Endothelial cell of umbilical vein (primary cell): ENCODE results near the gene FLRT2. TPM values are rescaled to one million over a fixed set of nuclear protein-coding genes. Genes with fewer than 3 reads are reported as not detected.

Experiments used
- BruUV-seq: library from RNA; stranded (reverse); fragments of 400-500 nt; replicated peaks from 2 replicates; lab custom pipeline; 2021; lab: Mats Ljungman, UMichigan
- CTCF ChIA-PET: fragments of 300-600, 350-600 bp; sonication (Branson Sonifier 250); formaldehyde crosslinking; loops from one replicate; lab custom pipeline; 2021; ENCODE audit warnings: antibody characterized with exemption, inconsistent platforms; lab: Charles Lee
- POLR2A ChIA-PET: fragments of 300-600, 350-600 bp; sonication (Branson Sonifier 250); formaldehyde crosslinking; loops from one replicate; lab custom pipeline; 2021; ENCODE audit warnings: antibody characterized with exemption, inconsistent platforms; lab: Charles Lee
- DNase-seq: peaks from one replicate; pipeline ENCODE4 v3.0.0-alpha.2; 2011; ENCODE audit warnings: low read depth, low spot score
- FAIRE-seq: peaks from 2 replicates; lab custom pipeline; 2011; peaks lifted over from hg19 to GRCh38; lab: Jason Lieb, UNC
- H2AFZ ChIP-seq: 2 replicates; pipeline ENCODE4 v1.6.0; 2012; ENCODE audit warnings: low read depth, low read length, control low read depth, inconsistent platforms
- H3K27ac ChIP-seq: 2 replicates; pipeline ENCODE4 v1.5.1; 2011; ENCODE audit warnings: low read depth, mild to moderate bottlenecking, control low read depth, low read length, moderate library complexity; ENCODE audit not compliant: insufficient read depth
- H3K27me3 ChIP-seq, 2 experiments: 2 replicates each; pipeline versions ENCODE4 v1.6.0 to v1.6.1; 2011; ENCODE audit warnings: low read length in 2 of 2, mixed read lengths in 1 of 2; ENCODE audit not compliant: control insufficient read depth in 2 of 2, insufficient read depth in 2 of 2
- H3K36me3 ChIP-seq, 2 experiments: 2 replicates in 1 of 2; 3 replicates in 1 of 2; pipeline ENCODE4 v1.5.1; 2011; ENCODE audit warnings: low read length in 2 of 2, mild to moderate bottlenecking in 1 of 2, moderate library complexity in 1 of 2; ENCODE audit not compliant: control insufficient read depth in 2 of 2, insufficient read depth in 2 of 2; ENCODE audit errors: extremely low read depth in 1 of 2
- H3K4me1 ChIP-seq: 3 replicates; pipeline ENCODE4 v1.5.1; 2011; ENCODE audit warnings: mild to moderate bottlenecking, low read length; ENCODE audit not compliant: control insufficient read depth, insufficient read depth; ENCODE audit errors: extremely low read depth
- H3K4me2 ChIP-seq: 2 replicates; pipeline ENCODE4 v1.6.1; 2011; ENCODE audit warnings: low read length, control low read depth, mixed read lengths; ENCODE audit not compliant: insufficient read depth
- H3K4me3 ChIP-seq, 3 experiments: fragments of 200-600 bp in 1 of 3; sonication (generic), shearing (Covaris generic) in 1 of 3; replicated peaks in 1 of 3; 2 replicates each; pipeline ENCODE4 v1.5.1; 2011 to 2016; ENCODE audit warnings: control low read depth in 3 of 3, low read length in 3 of 3, mild to moderate bottlenecking in 2 of 3, inconsistent platforms in 1 of 3, low read depth in 1 of 3, moderate library complexity in 1 of 3; ENCODE audit not compliant: insufficient read depth in 1 of 3
- H3K79me2 ChIP-seq: 2 replicates; pipeline ENCODE4 v1.6.0; 2012; ENCODE audit warnings: low read length, inconsistent platforms; ENCODE audit not compliant: control insufficient read depth, insufficient read depth
- H3K9ac ChIP-seq: replicated peaks from 2 replicates; pipeline ENCODE3; 2011; ENCODE audit warnings: low read length, control low read depth; ENCODE audit not compliant: insufficient read depth; ENCODE audit errors: extremely low read depth
- H3K9me1 ChIP-seq: replicated peaks from 3 replicates; pipeline ENCODE4 v1.6.0; 2011; ENCODE audit warnings: mild to moderate bottlenecking, low read length; ENCODE audit not compliant: control insufficient read depth, insufficient read depth; ENCODE audit errors: extremely low read depth
- H3K9me3 ChIP-seq: replicated peaks from 2 replicates; pipeline ENCODE4 v1.5.1; 2012; ENCODE audit warnings: low read length, inconsistent platforms; ENCODE audit not compliant: control insufficient read depth, insufficient read depth
- H4K20me1 ChIP-seq: replicated peaks from 2 replicates; pipeline ENCODE3; 2011; ENCODE audit warnings: mild to moderate bottlenecking, low read length; ENCODE audit not compliant: control insufficient read depth, insufficient read depth; ENCODE audit errors: extremely low read depth
- EZH2 ChIP-seq: IDR thresholded peaks from 2 replicates; pipeline ENCODE4 v1.6.1; 2012; ENCODE audit warnings: borderline replicate concordance, low read depth, mild to moderate bottlenecking, moderate library complexity, low read length, inconsistent platforms; ENCODE audit not compliant: severe bottlenecking
- FOS ChIP-seq: IDR thresholded peaks from 2 replicates; pipeline ENCODE4 v1.6.1; 2011; ENCODE audit warnings: mild to moderate bottlenecking, low read length, moderate library complexity, borderline replicate concordance; ENCODE audit not compliant: insufficient read depth
- GATA2 ChIP-seq: IDR thresholded peaks from 2 replicates; pipeline ENCODE4 v1.7.0; 2011; ENCODE audit warnings: low read depth, mild to moderate bottlenecking, moderate library complexity, mixed read lengths, low read length; ENCODE audit not compliant: insufficient read length, insufficient read depth
- JUN ChIP-seq: IDR thresholded peaks from 2 replicates; pipeline ENCODE4 v1.6.1; 2011; ENCODE audit warnings: borderline replicate concordance, low read depth; ENCODE audit not compliant: insufficient read length, insufficient read depth
- MAX ChIP-seq: IDR thresholded peaks from 2 replicates; pipeline ENCODE4 v1.6.1; 2011; ENCODE audit not compliant: insufficient read depth, insufficient read length
- MYC ChIP-seq: IDR thresholded peaks from one replicate; pipeline ENCODE4 v1.6.1; 2011; ENCODE audit warnings: mild to moderate bottlenecking, low read depth, low read length
- POLR2A ChIP-seq: IDR thresholded peaks from 2 replicates; pipeline ENCODE4 v1.6.1; 2012; ENCODE audit warnings: low read depth, mild to moderate bottlenecking, control low read depth, low read length
- POLR2AphosphoS5 ChIP-seq: IDR thresholded peaks from 2 replicates; pipeline ENCODE4 v1.6.1; 2012; ENCODE audit warnings: low read depth, mild to moderate bottlenecking, control low read depth, low read length, moderate library complexity; ENCODE audit not compliant: insufficient read depth
- dilution Hi-C: fragments of 300-500 bp; cut with MboI; formaldehyde crosslinking; loops from one replicate; pipeline ENCODE4 v1.15.0; 2019; ENCODE audit warnings: low sequenced_read_pairs; ENCODE audit not compliant: extremely low pct_ligation_motif_present
- intact Hi-C: fragments of 100-400 bp; cut with micrococcal nuclease; formaldehyde crosslinking; loops from one replicate; pipeline ENCODE4 v1.10.0; 2022
- polyA plus RNA-seq, 4 experiments: library from polyadenylated mRNA; depleted of rRNA in 3 of 4; stranded (reverse) in 3 of 4; unstranded in 1 of 4; fragments of >200 nt; gene quantifications; 2 replicates each; pipeline versions ENCODE4 v1.2.1 to v1.2.3, GENCODE V29; 2011 to 2012; ENCODE audit warnings: missing spikeins in 1 of 4
- total RNA-seq: library from RNA; stranded (reverse); gene quantifications from 2 replicates; pipeline ENCODE4 v1.2.3, GENCODE V29; 2021
- TF ChIP-seq, protein P1 (sequence below), 2 donors: IDR thresholded peaks; 1 replicate in 1 of 2; 2 replicates in 1 of 2; pipeline ENCODE4 v1.5.1; 2011; ENCODE audit warnings: low read length in 2 of 2, mild to moderate bottlenecking in 2 of 2, moderate library complexity in 2 of 2, control low read depth in 1 of 2, inconsistent platforms in 1 of 2, low read depth in 1 of 2; ENCODE audit not compliant: insufficient read depth in 1 of 2; ENCODE audit errors: extremely low read depth in 1 of 2

The FLRT2 gene
- total and polyA plus RNA-seq, 2 donors (not counting 3 experiments of a cell fraction or from before 2014, with no cell fraction given): 202 to 229 TPM

- ChIA-PET CTCF (interaction anchor here (1.3 kb wide), 1 partner anchor 10 kb away, joined by 4 read pairs; no protein-coding TSS in a partner anchor), POLR2A (no interaction called here)
- Histone ChIP-seq H3K4me1 (no peaks in the 10 kb centered on the region), H4K20me1 (peaks cover 8% of the 10 kb centered on the region), H3K27me3 (no peaks in the 10 kb centered on the region), H3K79me2 (no peaks in the 10 kb centered on the region), H3K9me3 (no peaks in the 10 kb centered on the region), H3K27ac (no peak overlapping the region), H3K4me3 (no peak overlapping the region), H3K4me2 (no peak overlapping the region), H3K9me1 (peaks cover 2% of the 10 kb centered on the region), H3K9ac (no peak overlapping the region), H3K36me3 (peaks cover 18 to 49% of the 10 kb centered on the region in 2 experiments), H2AFZ (no peak overlapping the region)
- dilution Hi-C loops: no loop called here
- TF ChIP-seq JUN (no peak), MAX (no peak), GATA2 (no peak), MYC (no peak), POLR2A (no peak), EZH2 (no peak), FOS (no peak), POLR2AphosphoS5 (no peak)
- TF ChIP-seq, protein P1, sequence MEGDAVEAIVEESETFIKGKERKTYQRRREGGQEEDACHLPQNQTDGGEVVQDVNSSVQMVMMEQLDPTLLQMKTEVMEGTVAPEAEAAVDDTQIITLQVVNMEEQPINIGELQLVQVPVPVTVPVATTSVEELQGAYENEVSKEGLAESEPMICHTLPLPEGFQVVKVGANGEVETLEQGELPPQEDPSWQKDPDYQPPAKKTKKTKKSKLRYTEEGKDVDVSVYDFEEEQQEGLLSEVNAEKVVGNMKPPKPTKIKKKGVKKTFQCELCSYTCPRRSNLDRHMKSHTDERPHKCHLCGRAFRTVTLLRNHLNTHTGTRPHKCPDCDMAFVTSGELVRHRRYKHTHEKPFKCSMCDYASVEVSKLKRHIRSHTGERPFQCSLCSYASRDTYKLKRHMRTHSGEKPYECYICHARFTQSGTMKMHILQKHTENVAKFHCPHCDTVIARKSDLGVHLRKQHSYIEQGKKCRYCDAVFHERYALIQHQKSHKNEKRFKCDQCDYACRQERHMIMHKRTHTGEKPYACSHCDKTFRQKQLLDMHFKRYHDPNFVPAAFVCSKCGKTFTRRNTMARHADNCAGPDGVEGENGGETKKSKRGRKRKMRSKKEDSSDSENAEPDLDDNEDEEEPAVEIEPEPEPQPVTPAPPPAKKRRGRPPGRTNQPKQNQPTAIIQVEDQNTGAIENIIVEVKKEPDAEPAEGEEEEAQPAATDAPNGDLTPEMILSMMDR (IDR thresholded peaks at IDR 0.05; ENCODE audit: extremely low read depth in 1 of 2, insufficient read depth in 1 of 2, low read depth in 1 of 2, low read length in 2 of 2): no peak
- BruUV-seq: no TSS peak
- intact Hi-C loops: no loop called here
- FAIRE-seq (no peak), DNase-seq (no peak)
Measured at GRCh38 chr14:85622106-85622505, 92.2 kb downstream of the FLRT2 start.
